H9 (cell line): ENCODE data around the gene CAMK2G. TPM values are rescaled to one million over a fixed set of nuclear protein-coding genes. Genes with fewer than 3 reads are reported as not detected.

Source experiments
- DNase-seq: peaks from one replicate; pipeline ENCODE4 v3.0.0-alpha.2; 2017
- H2AFZ ChIP-seq: one replicate; pipeline ENCODE4 v1.6.1; 2013; ENCODE audit warnings: mild to moderate bottlenecking, low read length, control low read depth, moderate library complexity
- H2AK5ac ChIP-seq: 2 replicates; pipeline ENCODE4 v1.6.1; 2013; ENCODE audit warnings: low read length, control low read depth, mixed read lengths; ENCODE audit not compliant: insufficient read length
- H2BK120ac ChIP-seq: one replicate; pipeline ENCODE4 v1.6.1; 2013; ENCODE audit warnings: low read depth, mild to moderate bottlenecking, low read length, control low read depth, inconsistent platforms; ENCODE audit not compliant: poor library complexity, severe bottlenecking
- H2BK12ac ChIP-seq: 2 replicates; pipeline ENCODE4 v1.6.1; 2013; ENCODE audit warnings: low read length, control low read depth, mixed read lengths, low read depth; ENCODE audit not compliant: insufficient read length
- H2BK15ac ChIP-seq: 2 replicates; pipeline ENCODE4 v1.6.1; 2013; ENCODE audit warnings: low read depth, low read length, control low read depth
- H2BK20ac ChIP-seq: one replicate; pipeline ENCODE4 v1.6.1; 2013; ENCODE audit warnings: low read depth, mild to moderate bottlenecking, low read length, control low read depth, inconsistent platforms; ENCODE audit not compliant: poor library complexity, severe bottlenecking
- H2BK5ac ChIP-seq: 2 replicates; pipeline ENCODE4 v1.6.1; 2013; ENCODE audit warnings: low read length, control low read depth, mixed read lengths; ENCODE audit not compliant: insufficient read length
- H3K14ac ChIP-seq: 2 replicates; pipeline ENCODE4 v1.6.1; 2013; ENCODE audit warnings: low read length, control low read depth; ENCODE audit not compliant: insufficient read depth
- H3K18ac ChIP-seq: 2 replicates; pipeline ENCODE4 v1.6.1; 2013; ENCODE audit warnings: low read depth, mild to moderate bottlenecking, mixed read lengths, low read length, control low read depth; ENCODE audit not compliant: insufficient read length
- H3K23ac ChIP-seq: 2 replicates; pipeline ENCODE4 v1.6.1; 2013; ENCODE audit warnings: low read length, control low read depth, mixed read lengths, low read depth; ENCODE audit not compliant: insufficient read length
- H3K23me2 ChIP-seq: 2 replicates; pipeline ENCODE4 v1.6.1; 2013; ENCODE audit warnings: low read depth, mild to moderate bottlenecking, mixed read lengths, low read length, control low read depth; ENCODE audit not compliant: insufficient read length, poor library complexity, severe bottlenecking
- H3K27ac ChIP-seq: 2 replicates; pipeline ENCODE4 v1.5.1; 2013; ENCODE audit warnings: low read length, control low read depth, mixed read lengths, low read depth; ENCODE audit not compliant: insufficient read length
- H3K27me3 ChIP-seq: 2 replicates; pipeline ENCODE4 v1.6.1; 2013; ENCODE audit warnings: low read length, control low read depth, inconsistent platforms; ENCODE audit not compliant: insufficient read depth
- H3K4ac ChIP-seq: 2 replicates; pipeline ENCODE4 v1.6.1; 2013; ENCODE audit warnings: low read depth, mild to moderate bottlenecking, control low read depth, inconsistent platforms, low read length, moderate library complexity
- H3K4me1 ChIP-seq: 2 replicates; pipeline ENCODE4 v1.6.1; 2013; ENCODE audit warnings: low read length, control low read depth, inconsistent platforms; ENCODE audit not compliant: insufficient read depth
- H3K4me2 ChIP-seq: 2 replicates; pipeline ENCODE4 v1.6.1; 2013; ENCODE audit warnings: low read length, control low read depth, mixed read lengths; ENCODE audit not compliant: insufficient read length, insufficient read depth
- H3K56ac ChIP-seq: 2 replicates; pipeline ENCODE4 v1.6.1; 2013; ENCODE audit warnings: low read depth, mild to moderate bottlenecking, mixed read lengths, low read length, control low read depth; ENCODE audit not compliant: insufficient read length
- H3K79me1 ChIP-seq: 2 replicates; pipeline ENCODE4 v1.6.1; 2013; ENCODE audit warnings: low read depth, mild to moderate bottlenecking, moderate library complexity, low read length, control low read depth, inconsistent platforms; ENCODE audit not compliant: insufficient read depth, poor library complexity, severe bottlenecking
- H3K79me2 ChIP-seq: 2 replicates; pipeline ENCODE4 v1.6.1; 2013; ENCODE audit warnings: low read length, control low read depth, inconsistent platforms; ENCODE audit not compliant: insufficient read depth
- H3K9ac ChIP-seq: 2 replicates; pipeline ENCODE4 v1.6.1; 2013; ENCODE audit warnings: low read length, control low read depth, mixed read lengths; ENCODE audit not compliant: insufficient read length; ENCODE audit errors: extremely low read depth
- H3K9me3 ChIP-seq: one replicate; pipeline ENCODE4 v1.6.1; 2013; ENCODE audit warnings: low read depth, low read length, inconsistent platforms; ENCODE audit not compliant: control insufficient read depth
- H3T11ph ChIP-seq: one replicate; pipeline ENCODE4 v1.6.1; 2013; ENCODE audit warnings: mild to moderate bottlenecking, low read length, control low read depth, inconsistent platforms
- H4K20me1 ChIP-seq: one replicate; pipeline ENCODE4 v1.6.1; 2013; ENCODE audit not compliant: control insufficient read depth, insufficient read length, insufficient read depth
- H4K5ac ChIP-seq: 2 replicates; pipeline ENCODE4 v1.6.1; 2013; ENCODE audit warnings: low read depth, mild to moderate bottlenecking, mixed read lengths, low read length, control low read depth; ENCODE audit not compliant: insufficient read length
- H4K8ac ChIP-seq: replicated peaks from 2 replicates; pipeline ENCODE4 v1.6.1; 2013; ENCODE audit warnings: low read length, control low read depth, mixed read lengths, low read depth; ENCODE audit not compliant: insufficient read length
- H4K91ac ChIP-seq: 2 replicates; pipeline ENCODE4 v1.6.1; 2013; ENCODE audit warnings: low read depth, mild to moderate bottlenecking, moderate library complexity, mixed read lengths, low read length, control low read depth; ENCODE audit not compliant: insufficient read length
- H3K27ac Mint-ChIP-seq, 3 experiments: 2 replicates in 2 of 3; 3 replicates in 1 of 3; pipeline ENCODE4 v1.8.0; 2020 to 2021; ENCODE audit warnings: mixed read lengths in 3 of 3, mild to moderate bottlenecking in 1 of 3, moderate library complexity in 1 of 3
- H3K27me3 Mint-ChIP-seq: 2 replicates; pipeline ENCODE4 v1.8.0; 2021; ENCODE audit warnings: low read depth, mild to moderate bottlenecking, moderate library complexity, mixed read lengths
- H3K36me3 Mint-ChIP-seq, 3 experiments: 2 replicates in 2 of 3; 3 replicates in 1 of 3; pipeline ENCODE4 v1.8.0; 2020 to 2021; ENCODE audit warnings: low read depth in 3 of 3, mixed read lengths in 3 of 3; ENCODE audit not compliant: insufficient read depth in 1 of 3
- H3K4me1 Mint-ChIP-seq, 2 experiments: 2 replicates each; pipeline ENCODE4 v1.8.0; 2020; ENCODE audit warnings: mixed read lengths in 2 of 2
- H3K4me3 Mint-ChIP-seq, 2 experiments: 2 replicates in 1 of 2; 3 replicates in 1 of 2; pipeline ENCODE4 v1.8.0; 2020 to 2021; ENCODE audit warnings: mild to moderate bottlenecking in 2 of 2, mixed read lengths in 2 of 2, moderate library complexity in 1 of 2
- H3K9me3 Mint-ChIP-seq, 2 experiments: 2 replicates in 1 of 2; 3 replicates in 1 of 2; pipeline ENCODE4 v1.8.0; 2020; ENCODE audit warnings: mild to moderate bottlenecking in 2 of 2, mixed read lengths in 2 of 2, moderate library complexity in 1 of 2
- CTCF ChIP-seq: fragments of 200-600 bp; sonication (generic); conservative IDR thresholded peaks from 3 replicates; pipeline ENCODE4 v1.8.0; 2021; ENCODE audit warnings: antibody characterized with exemption, mild to moderate bottlenecking
- WGBS: extraction: QIAGEN DNeasy Blood & Tissue Kit; methylation state at CpG from one replicate; pipeline ENCODE4 v1.1.7; 2013; ENCODE audit warnings: missing lambda C conversion rate, low lambda C conversion rate, mixed read lengths; ENCODE audit not compliant: insufficient read length; ENCODE audit errors: extremely low coverage; 5-methylcytosine and 5-hydroxymethylcytosine counted together
- total RNA-seq: library from RNA; stranded (reverse); gene quantifications from 2 replicates; pipeline ENCODE4 v1.2.1, GENCODE V29; 2021

CAMK2G gene
- total RNA-seq, 1 experiment from 2014 or later, result 31.8 TPM

- H2AK5ac ChIP-seq, result no peak overlapping the region
- TF ChIP-seq CTCF, result no peak
- WGBS, result no CpG with 5 or more reads among the region's 26 CpGs
Observed at GRCh38 chr10:73791871-73792400, 82.4 kb downstream of the CAMK2G start.

More at GRCh38 chr10:73791871-73792400, 82.4 kb downstream of the CAMK2G start:
- Histone ChIP-seq H3K23me2 (no peaks in the 10 kb centered on the region), H2BK12ac (no peak overlapping the region), H2BK5ac (no peak overlapping the region), H2BK15ac (no peak overlapping the region), H3K56ac (no peak overlapping the region), H3K27ac (no peak overlapping the region), H3K79me2 (no peaks in the 10 kb centered on the region), H3K4me1 (no peaks in the 10 kb centered on the region), H2BK120ac (no peak overlapping the region), H2BK20ac (no peak overlapping the region), H3K9me3 (no peaks in the 10 kb centered on the region), H3K14ac (no peak overlapping the region), H3K4ac (no peak overlapping the region), H3K27me3 (no peaks in the 10 kb centered on the region), H3K18ac (no peak overlapping the region), H2AFZ (no peak overlapping the region), H3K4me2 (no peak overlapping the region), H4K20me1 (no peaks in the 10 kb centered on the region), H3K23ac (no peak overlapping the region), H4K5ac (no peak overlapping the region), H3K9ac (no peak overlapping the region), H3K79me1 (no peaks in the 10 kb centered on the region), H4K91ac (no peak overlapping the region), H3T11ph (no peak overlapping the region), H4K8ac (no peak overlapping the region)
- DNase-seq, result no peak
- H3K27ac Mint-ChIP-seq, result no peak overlapping the region
- no peaks in the 10 kb centered on the region for H3K9me3 Mint-ChIP-seq
- H3K4me3 Mint-ChIP-seq, result no peak overlapping the region
- H3K27me3 Mint-ChIP-seq, result no peaks in the 10 kb centered on the region
- H3K36me3 Mint-ChIP-seq, result peaks cover 31 to 60% (median 43%) of the 10 kb centered on the region in 3 experiments; a peak in 6 of 7 replicates
- H3K4me1 Mint-ChIP-seq, result 0 out of 4 replicates have a peak, but pooled peaks cover 0 to 3% of the 10 kb centered on the region in 2 experiments
